DOHH2 (cell line): ENCODE measurements around the gene SEPTIN5.

ENCODE experiments used
- H3F3A ChIP-seq: fragments of 200-600 bp; sonication (generic), shearing (Covaris generic); 2 replicates; pipeline ENCODE4 v1.6.0; 2016; ENCODE audit warnings: antibody characterized with exemption, mild to moderate bottlenecking; ENCODE audit not compliant: control insufficient read depth, insufficient read depth
- H3K27ac ChIP-seq: fragments of 200-600 bp; sonication (generic); 2 replicates; pipeline ENCODE4 v1.5.1; 2014; ENCODE audit warnings: low read depth, mild to moderate bottlenecking, low read length, moderate library complexity
- H3K27me3 ChIP-seq: fragments of 200-600 bp; sonication (generic); 2 replicates; pipeline ENCODE4 v1.6.1; 2014; ENCODE audit warnings: mild to moderate bottlenecking, low read length, mixed read lengths; ENCODE audit not compliant: control insufficient read depth
- H3K36me3 ChIP-seq: fragments of 200-600 bp; sonication (generic); 2 replicates; pipeline ENCODE4 v1.6.1; 2014; ENCODE audit warnings: mild to moderate bottlenecking, low read length, moderate library complexity, mixed read lengths; ENCODE audit not compliant: control insufficient read depth
- H3K4me1 ChIP-seq: fragments of 200-600 bp; sonication (generic); 2 replicates; pipeline ENCODE4 v1.6.1; 2014; ENCODE audit warnings: mild to moderate bottlenecking, low read length, mixed read lengths; ENCODE audit not compliant: control insufficient read depth
- H3K4me2 ChIP-seq: fragments of 200-600 bp; sonication (generic); 2 replicates; pipeline ENCODE4 v1.6.0; 2014; ENCODE audit warnings: mild to moderate bottlenecking, low read length, moderate library complexity
- H3K4me3 ChIP-seq: fragments of 200-600 bp; sonication (generic); 2 replicates; pipeline ENCODE4 v1.5.1; 2014; ENCODE audit warnings: mild to moderate bottlenecking, low read length, mixed read lengths
- H3K79me2 ChIP-seq: fragments of 200-600 bp; sonication (generic); 2 replicates; pipeline ENCODE4 v1.6.1; 2014; ENCODE audit warnings: mild to moderate bottlenecking, low read length, mixed read lengths; ENCODE audit not compliant: control insufficient read depth
- H3K9me2 ChIP-seq: fragments of 200-600 bp; sonication (generic); replicated peaks from 2 replicates; pipeline ENCODE4 v1.6.1; 2014; ENCODE audit warnings: mild to moderate bottlenecking, low read length, mixed read lengths; ENCODE audit not compliant: control insufficient read depth
- H3K9me3 ChIP-seq: fragments of 200-600 bp; sonication (generic); 2 replicates; pipeline ENCODE4 v1.6.1; 2014; ENCODE audit warnings: antibody characterized with exemption, low read length, mixed read lengths; ENCODE audit not compliant: control insufficient read depth, insufficient read depth
- H4K20me1 ChIP-seq: fragments of 200-600 bp; sonication (generic); 2 replicates; pipeline ENCODE4 v1.6.0; 2014; ENCODE audit warnings: low read depth, mild to moderate bottlenecking, antibody characterized with exemption, low read length, moderate library complexity; ENCODE audit not compliant: control insufficient read depth, insufficient read depth
- EZH2phosphoT487 ChIP-seq: fragments of 200-600 bp; sonication (generic); IDR thresholded peaks from 2 replicates; pipeline ENCODE4 v1.6.1; 2017; ENCODE audit warnings: borderline replicate concordance, mild to moderate bottlenecking, antibody characterized with exemption, low read length, moderate library complexity, mixed read lengths
- TF ChIP-seq, protein P1 (sequence below): fragments of 200-600 bp; sonication (generic); IDR thresholded peaks from one replicate; pipeline ENCODE4 v1.5.1; 2014; ENCODE audit warnings: antibody characterized with exemption, mild to moderate bottlenecking, low read depth, low read length; ENCODE audit not compliant: poor library complexity, severe bottlenecking

The SEPTIN5 gene

GRCh38 chr22:19686946-19687345, 27.4 kb upstream of the SEPTIN5 start:
- Histone ChIP-seq H4K20me1 (no peaks in the 10 kb centered on the region; the same call in 1 of the 2 replicates), H3K79me2 (no peaks in the 10 kb centered on the region), H3F3A (no peaks in the 10 kb centered on the region; the same call in 1 of the 2 replicates), H3K4me3 (no peak overlapping the region), H3K27ac (no peak overlapping the region), H3K4me1 (no peaks in the 10 kb centered on the region), H3K9me3 (no peaks in the 10 kb centered on the region), H3K27me3 (peaks cover 14% of the 10 kb centered on the region), H3K9me2 (no peaks in the 10 kb centered on the region), H3K4me2 (no peak overlapping the region), H3K36me3 (no peaks in the 10 kb centered on the region)
- TF ChIP-seq, protein P1, sequence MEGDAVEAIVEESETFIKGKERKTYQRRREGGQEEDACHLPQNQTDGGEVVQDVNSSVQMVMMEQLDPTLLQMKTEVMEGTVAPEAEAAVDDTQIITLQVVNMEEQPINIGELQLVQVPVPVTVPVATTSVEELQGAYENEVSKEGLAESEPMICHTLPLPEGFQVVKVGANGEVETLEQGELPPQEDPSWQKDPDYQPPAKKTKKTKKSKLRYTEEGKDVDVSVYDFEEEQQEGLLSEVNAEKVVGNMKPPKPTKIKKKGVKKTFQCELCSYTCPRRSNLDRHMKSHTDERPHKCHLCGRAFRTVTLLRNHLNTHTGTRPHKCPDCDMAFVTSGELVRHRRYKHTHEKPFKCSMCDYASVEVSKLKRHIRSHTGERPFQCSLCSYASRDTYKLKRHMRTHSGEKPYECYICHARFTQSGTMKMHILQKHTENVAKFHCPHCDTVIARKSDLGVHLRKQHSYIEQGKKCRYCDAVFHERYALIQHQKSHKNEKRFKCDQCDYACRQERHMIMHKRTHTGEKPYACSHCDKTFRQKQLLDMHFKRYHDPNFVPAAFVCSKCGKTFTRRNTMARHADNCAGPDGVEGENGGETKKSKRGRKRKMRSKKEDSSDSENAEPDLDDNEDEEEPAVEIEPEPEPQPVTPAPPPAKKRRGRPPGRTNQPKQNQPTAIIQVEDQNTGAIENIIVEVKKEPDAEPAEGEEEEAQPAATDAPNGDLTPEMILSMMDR: no peak
- no peak for TF ChIP-seq EZH2phosphoT487

DNA sequence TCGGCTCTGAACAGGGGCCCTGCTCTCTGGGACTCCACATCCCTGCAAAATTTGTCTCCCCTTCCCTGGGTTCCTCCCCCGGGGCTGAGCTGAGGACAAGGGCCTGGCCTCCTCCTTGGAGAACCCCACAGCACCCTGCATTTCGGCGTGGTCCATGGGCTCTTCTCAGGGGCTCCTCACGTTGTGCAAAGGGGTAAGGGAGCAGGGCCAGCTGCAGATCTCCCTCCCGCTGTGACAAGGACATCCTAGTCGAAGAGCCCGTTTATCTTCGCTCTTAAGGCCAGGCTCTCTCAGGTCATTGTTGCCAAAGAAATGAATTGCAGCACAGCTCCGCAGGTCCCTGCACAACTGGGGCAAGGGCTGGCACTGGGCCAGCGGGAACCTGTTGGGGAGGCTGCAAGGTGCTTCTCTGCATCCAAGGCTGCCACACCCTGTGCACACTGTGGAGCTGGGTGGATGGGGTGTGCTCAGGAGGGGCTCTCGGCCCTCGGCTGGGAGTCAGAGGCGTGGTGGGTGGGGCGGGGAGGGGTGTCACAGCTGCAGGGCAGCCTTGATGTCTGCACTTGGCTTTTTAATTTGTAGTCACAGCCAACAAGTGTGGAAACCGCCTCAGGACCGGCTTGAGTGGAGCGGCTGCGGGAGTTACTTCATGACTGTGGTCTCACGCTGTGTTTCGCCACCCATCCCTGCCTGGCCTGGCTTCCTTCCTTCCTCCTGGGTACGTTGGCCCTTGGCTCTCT, 26.6 kb upstream of the SEPTIN5 start:
- H3K9me3 ChIP-seq: no peaks in the 10 kb centered on the region
- no peaks in the 10 kb centered on the region; the same call in 1 of the 2 replicates for H3F3A ChIP-seq
- peaks cover 8% of the 10 kb centered on the region; the same call in 1 of the 2 replicates for H3K27me3 ChIP-seq
- H3K4me1 ChIP-seq: no peaks in the 10 kb centered on the region
- H3K4me3 ChIP-seq: no peak overlapping the region
- no peaks in the 10 kb centered on the region for H3K9me2 ChIP-seq
- TF ChIP-seq, protein P1: no peak
- no peak for TF ChIP-seq EZH2phosphoT487
- H3K79me2 ChIP-seq: no peaks in the 10 kb centered on the region
- H3K4me2 ChIP-seq: no peak overlapping the region
- no peak overlapping the region for H3K27ac ChIP-seq
- no peaks in the 10 kb centered on the region for H4K20me1 ChIP-seq
- no peaks in the 10 kb centered on the region for H3K36me3 ChIP-seq

DNA sequence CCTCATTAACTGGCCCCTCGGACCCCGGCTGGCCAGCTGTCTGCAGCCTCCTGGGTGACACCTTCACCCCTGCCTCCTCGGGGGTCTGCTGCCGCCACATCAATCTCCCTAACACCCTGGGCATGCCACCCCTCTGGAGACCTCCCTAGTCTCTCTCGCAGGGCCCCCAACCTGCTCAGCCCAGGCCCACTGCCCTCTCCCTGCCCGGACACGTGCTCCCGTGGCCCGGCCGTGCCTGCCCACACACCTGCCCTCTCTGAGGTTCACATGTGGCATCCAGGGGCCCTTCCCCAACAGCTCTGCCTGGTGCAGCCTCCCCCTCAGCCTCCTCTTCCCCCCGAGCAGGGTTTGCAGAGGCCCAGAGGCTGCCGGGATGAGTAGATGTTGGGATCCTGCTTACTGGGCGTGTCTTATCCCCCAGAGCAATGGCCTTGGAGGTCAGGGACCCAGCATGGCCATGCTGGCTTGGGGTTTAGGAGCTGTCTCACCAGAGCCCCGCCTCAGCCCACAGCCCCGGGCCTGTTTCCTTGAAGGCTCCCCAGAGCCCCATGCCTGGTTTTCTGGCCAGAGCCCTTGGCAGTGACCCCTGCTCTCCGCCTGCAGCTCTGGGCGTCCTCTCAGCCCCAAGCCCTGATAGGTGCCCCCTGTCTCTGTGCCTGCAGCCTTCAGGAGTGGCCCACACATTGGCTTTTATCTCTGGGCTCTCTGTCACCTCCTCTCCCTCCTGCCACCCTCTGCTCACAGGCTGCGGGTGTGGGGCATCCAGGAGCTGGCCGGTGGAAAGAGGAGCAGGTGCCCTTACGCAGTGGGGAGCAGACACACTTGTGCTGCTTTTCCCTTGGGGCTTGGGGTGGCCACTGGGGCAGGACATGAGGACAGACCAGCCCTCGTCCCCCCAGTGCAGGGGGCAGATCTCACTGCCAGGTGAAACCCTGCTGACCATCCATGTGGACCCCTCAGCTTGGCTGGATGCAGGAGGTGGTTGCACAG, 25.7 kb upstream of the SEPTIN5 start:
- no peaks in the 10 kb centered on the region; the same call in 1 of the 2 replicates for H3F3A ChIP-seq
- no peaks in the 10 kb centered on the region for H3K9me3 ChIP-seq
- peaks cover 5% of the 10 kb centered on the region; the same call in 1 of the 2 replicates for H3K27me3 ChIP-seq
- no peak for TF ChIP-seq EZH2phosphoT487
- TF ChIP-seq, protein P1: no peak
- no peaks in the 10 kb centered on the region for H3K4me1 ChIP-seq
- H3K9me2 ChIP-seq: no peaks in the 10 kb centered on the region
- no peaks in the 10 kb centered on the region for H4K20me1 ChIP-seq
- no peak overlapping the region for H3K27ac ChIP-seq
- no peaks in the 10 kb centered on the region for H3K36me3 ChIP-seq
- no peak overlapping the region for H3K4me2 ChIP-seq
- H3K4me3 ChIP-seq: no peak overlapping the region
- H3K79me2 ChIP-seq: no peaks in the 10 kb centered on the region
